ENCODE data around the gene POC1B. TPM values are rescaled to one million over a fixed set of nuclear protein-coding genes. Genes with fewer than 3 reads are reported as not detected.
A peak's percentile ranks its signal among the peaks of the same experiment; 100 is the strongest.

Gene POC1B
- total RNA-seq (2014; rRNA removed; shearing (Covaris generic)): 39.2 and 43.9 TPM in 2 replicates
- 15.3 and 24.1 TPM in 2 replicates for polyA plus RNA-seq (2014; cell fraction: nucleus; rRNA removed)

- DNase-seq (ENCODE audit: extremely low read depth, low read depth): peak; percentile 64
Measured at GRCh38 chr12:89525824-89526770, at the start of gene POC1B. Gene POC1B, minus strand, starts transcription at chr12:89526047. Its CDS starts 152 bp downstream, at chr12:89525895.

- no peak for DNase-seq (ENCODE audit: extremely low read depth, low read depth)
Measured at GRCh38 chr12:89575374-89575773, 49.5 kb upstream of the POC1B start.

DNA sequence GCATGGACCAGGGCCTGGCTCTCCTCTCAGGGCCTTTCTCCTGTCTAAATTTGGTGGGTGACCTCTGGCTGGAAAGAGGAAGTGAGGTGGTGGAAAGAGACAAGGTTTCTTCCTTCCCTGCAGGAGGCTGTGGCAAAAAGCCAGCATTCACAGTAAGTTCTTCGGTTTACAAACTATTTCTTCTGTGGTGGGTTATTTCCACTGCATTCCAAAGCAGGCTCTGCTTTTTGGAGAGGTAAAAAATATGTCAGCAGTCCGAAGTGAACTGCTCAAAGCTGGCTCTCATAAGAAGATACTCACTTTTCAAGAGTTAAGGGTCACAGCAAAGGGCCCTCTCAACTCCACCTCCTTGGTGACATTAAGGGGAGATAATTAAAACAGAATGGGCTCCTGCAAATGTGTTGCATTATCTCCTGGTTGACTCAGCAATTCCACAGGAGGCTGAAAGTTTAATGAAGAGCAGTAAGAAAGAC is 48.9 kb upstream of the POC1B start:
- no peak for DNase-seq (ENCODE audit: extremely low read depth, low read depth)

- no peak for DNase-seq (ENCODE audit: extremely low read depth, low read depth)
Measured at GRCh38 chr12:89573051-89573810, 47.4 kb upstream of the POC1B start.

GRCh38 chr12:89571491-89572195 is 45.8 kb upstream of the POC1B start:
- DNase-seq (ENCODE audit: extremely low read depth, low read depth): no peak

GRCh38 chr12:89568484-89568883 is 42.6 kb upstream of the POC1B start:
- DNase-seq (ENCODE audit: extremely low read depth, low read depth): no peak

- no peak for DNase-seq (ENCODE audit: extremely low read depth, low read depth)
Measured at GRCh38 chr12:89567691-89568239, 41.9 kb upstream of the POC1B start.

DNA sequence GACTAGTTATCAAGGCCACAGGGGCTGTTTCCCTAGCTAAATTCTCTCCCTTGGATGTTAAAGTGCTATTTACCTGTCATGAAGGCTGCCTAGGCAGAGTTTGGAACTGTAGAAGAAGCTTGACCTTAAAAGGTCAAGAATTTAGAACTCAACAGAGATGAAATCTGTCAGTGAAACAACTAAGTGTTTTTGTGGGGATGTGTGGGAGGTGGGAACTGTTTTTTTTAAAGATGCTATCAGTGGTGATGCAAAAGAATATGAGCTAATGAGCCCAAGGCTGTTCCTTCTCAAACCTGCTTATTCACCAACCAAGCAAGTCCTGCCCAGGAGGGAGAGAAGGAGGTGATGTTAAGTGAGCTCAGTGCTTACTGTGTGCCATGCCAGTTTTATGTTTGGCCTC is 40.8 kb upstream of the POC1B start:
- no peak for DNase-seq (ENCODE audit: extremely low read depth, low read depth)

GRCh38 chr12:89565002-89565401 is 39.2 kb upstream of the POC1B start:
- DNase-seq (ENCODE audit: extremely low read depth, low read depth): no peak

DNA sequence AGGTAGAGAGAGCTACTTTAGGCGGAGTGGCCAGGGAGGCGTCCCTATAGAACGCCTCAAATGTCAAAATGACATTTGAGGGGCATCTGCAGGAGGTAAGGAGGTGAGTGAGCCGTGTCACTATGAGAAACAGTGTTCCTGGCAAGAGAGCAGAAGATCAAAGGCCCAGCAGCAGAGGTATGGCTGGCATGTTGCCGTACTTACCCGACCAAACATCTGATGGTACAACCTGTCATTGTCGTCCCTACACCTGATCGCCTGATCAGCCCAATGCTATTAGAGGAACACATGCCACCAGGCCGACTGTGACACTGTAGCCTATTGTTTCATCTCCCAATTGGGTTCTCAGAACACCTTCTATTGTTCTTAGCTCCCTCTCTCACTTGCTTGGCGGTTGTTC is 33.9 kb upstream of the POC1B start:
- DNase-seq (ENCODE audit: extremely low read depth, low read depth): no peak

- no peak for DNase-seq (ENCODE audit: extremely low read depth, low read depth)
Measured at GRCh38 chr12:89556976-89557375, 31.1 kb upstream of the POC1B start.

GRCh38 chr12:89552376-89552775 is 26.5 kb upstream of the POC1B start:
- DNase-seq (ENCODE audit: extremely low read depth, low read depth): no peak

DNA sequence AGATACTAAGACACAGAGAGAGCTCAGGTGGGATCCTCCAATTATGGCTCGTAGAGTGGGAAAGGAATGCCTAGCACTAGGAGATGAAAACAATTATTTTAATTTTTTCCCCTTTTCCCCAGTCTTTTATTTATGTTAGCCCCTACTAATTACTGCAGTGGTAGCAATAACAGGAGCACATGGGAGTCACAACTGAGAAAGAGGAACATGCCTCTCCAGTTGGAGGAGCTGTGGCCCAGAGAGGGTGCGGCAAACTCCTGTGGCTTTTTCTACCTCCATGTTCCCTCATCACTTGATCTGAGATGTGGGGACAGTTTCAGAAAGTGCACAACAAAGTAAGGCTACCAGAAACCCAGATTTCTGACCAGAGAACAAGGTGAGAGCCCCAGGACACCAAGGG is 25.9 kb upstream of the POC1B start:
- DNase-seq (ENCODE audit: extremely low read depth, low read depth): no peak

DNA sequence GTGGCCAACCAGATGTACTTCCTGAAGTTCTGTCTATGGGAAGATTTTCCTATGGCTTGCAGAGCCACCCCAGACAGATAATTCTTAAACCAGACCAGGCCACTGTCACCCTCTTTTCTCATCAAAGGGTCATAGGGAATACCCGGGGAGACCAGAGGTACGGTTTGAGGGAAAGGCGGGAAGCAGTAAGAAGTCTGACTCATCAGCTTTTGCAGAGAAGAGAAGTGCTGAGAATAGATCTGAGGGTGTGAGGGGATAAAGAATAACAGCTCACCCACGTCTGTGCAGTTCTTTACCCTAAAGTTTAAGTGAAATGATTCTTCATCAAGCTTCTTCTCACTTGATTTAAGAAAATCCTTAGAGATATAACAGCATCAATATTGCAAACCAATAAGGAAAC is 21.3 kb upstream of the POC1B start:
- no peak for DNase-seq (ENCODE audit: extremely low read depth, low read depth)

GRCh38 chr12:89546151-89546550 is 20.3 kb upstream of the POC1B start:
- DNase-seq (ENCODE audit: extremely low read depth, low read depth): no peak

DNA sequence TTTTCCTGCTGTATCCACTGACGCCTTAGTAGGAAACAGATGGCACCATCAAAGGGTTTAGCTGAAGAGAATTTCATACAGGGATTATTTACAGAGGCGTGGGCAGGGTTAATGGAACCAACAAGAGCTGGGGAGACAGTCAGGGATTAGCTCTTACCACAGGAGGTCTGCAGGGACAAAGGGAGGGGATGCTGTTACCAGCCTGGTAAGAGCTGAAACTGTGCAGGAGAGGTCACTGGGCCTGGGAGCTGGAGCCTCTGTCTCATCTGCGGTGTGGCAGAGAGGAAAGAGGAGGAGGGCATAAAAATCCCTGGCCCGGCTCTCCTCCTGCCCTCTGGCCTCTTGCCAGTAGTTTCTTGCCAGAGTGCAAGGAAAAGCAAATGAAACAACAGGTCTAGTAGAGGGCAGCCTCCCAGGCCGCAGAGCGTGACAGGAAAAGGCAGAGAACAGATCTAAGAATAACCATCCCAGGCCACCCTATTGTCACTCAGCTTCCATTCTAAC is 18.9 kb upstream of the POC1B start:
- DNase-seq (ENCODE audit: extremely low read depth, low read depth): no peak

DNA sequence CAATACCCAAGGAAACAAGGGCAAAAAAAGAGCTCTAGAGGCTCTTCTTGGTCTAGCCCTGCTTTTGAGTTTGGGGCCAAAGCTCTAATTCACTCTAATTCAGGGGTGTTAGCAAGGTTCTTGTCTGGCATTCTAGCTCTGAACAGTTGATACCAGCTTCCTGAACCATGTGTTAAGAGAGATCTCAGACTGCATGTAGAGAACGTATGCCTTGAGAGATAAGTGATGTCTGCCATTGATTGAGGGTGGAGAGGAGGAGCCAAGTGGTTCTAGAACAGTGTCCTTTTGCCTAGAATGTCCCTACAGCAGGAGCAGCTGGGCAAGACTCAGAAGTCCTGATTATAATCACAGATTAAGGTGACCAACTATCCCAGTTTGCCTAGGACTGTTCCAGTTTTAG is 18.2 kb upstream of the POC1B start:
- no peak for DNase-seq (ENCODE audit: extremely low read depth, low read depth)

GRCh38 chr12:89542912-89543592 is 17.2 kb upstream of the POC1B start:
- peak; percentile 81 for DNase-seq (ENCODE audit: extremely low read depth, low read depth)

DNA sequence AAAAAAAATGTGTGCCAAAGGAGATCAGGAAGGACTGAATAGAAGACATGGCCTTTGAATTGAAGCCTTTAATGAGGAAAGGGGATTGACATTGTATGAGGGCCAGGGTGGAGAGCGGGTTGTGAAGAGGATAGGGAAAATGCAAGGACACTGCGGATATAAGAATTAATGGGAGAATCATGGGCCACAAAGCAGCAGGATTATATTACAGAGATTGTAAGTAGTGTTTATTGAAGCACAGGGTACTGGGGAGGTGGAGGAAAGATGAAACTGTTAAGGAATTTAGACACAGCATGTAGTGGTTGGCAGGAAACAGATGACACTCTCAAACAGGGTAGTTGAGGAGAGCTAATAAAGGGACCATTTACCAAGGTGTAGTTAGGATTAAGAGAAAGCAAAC is 16.4 kb upstream of the POC1B start:
- no peak for DNase-seq (ENCODE audit: extremely low read depth, low read depth)

GRCh38 chr12:89540586-89540985 is 14.7 kb upstream of the POC1B start:
- no peak for DNase-seq (ENCODE audit: extremely low read depth, low read depth)

All from NCI-H460 (cell line).